GM20000 (cell line): ENCODE results near the gene LFNG.

ENCODE experiments used
- DNase-seq: peaks from one replicate; pipeline ENCODE4 v3.0.0; 2012; ENCODE audit warnings: low spot score
- TF ChIP-seq, protein P1 (sequence below): IDR thresholded peaks from 2 replicates; pipeline ENCODE4 v1.5.1; 2012; ENCODE audit warnings: mild to moderate bottlenecking, control low read depth; ENCODE audit errors: extremely low read depth, missing control alignments

LFNG gene

DNA sequence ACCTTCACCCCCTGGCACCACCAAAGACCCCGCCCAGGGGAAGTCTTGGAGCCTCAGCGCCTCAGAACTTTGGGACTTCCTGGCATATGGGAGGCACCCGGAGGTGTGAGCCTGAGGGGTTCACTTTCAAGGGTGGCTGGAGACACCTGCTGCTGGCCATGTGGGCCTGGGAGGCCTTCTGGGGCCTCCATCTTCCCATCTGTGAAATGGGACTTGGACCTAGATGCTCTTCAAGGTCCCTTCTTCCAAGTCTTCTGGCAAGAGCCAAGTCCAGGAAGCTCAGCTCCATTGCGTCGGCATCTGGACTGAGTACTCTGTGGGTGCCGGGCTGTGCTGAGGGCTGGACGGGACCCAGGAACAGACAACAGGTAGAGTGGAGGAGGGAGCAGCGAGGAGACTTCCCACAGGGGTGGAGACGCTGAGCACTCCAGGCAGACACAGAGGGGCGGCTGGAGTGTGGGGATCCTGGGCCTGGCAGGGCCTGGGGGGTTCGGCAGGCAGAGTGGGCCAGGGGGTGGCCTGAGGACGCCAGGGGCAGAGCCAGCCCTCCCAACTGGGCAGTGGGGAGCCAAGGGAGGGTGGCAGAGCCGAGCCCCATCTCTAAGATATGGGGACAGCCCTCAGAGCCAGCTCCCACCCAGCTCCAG lies 9.3 kb upstream of the LFNG start:
- no peak for DNase-seq
- TF ChIP-seq, protein P1, sequence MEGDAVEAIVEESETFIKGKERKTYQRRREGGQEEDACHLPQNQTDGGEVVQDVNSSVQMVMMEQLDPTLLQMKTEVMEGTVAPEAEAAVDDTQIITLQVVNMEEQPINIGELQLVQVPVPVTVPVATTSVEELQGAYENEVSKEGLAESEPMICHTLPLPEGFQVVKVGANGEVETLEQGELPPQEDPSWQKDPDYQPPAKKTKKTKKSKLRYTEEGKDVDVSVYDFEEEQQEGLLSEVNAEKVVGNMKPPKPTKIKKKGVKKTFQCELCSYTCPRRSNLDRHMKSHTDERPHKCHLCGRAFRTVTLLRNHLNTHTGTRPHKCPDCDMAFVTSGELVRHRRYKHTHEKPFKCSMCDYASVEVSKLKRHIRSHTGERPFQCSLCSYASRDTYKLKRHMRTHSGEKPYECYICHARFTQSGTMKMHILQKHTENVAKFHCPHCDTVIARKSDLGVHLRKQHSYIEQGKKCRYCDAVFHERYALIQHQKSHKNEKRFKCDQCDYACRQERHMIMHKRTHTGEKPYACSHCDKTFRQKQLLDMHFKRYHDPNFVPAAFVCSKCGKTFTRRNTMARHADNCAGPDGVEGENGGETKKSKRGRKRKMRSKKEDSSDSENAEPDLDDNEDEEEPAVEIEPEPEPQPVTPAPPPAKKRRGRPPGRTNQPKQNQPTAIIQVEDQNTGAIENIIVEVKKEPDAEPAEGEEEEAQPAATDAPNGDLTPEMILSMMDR = no peak

DNA sequence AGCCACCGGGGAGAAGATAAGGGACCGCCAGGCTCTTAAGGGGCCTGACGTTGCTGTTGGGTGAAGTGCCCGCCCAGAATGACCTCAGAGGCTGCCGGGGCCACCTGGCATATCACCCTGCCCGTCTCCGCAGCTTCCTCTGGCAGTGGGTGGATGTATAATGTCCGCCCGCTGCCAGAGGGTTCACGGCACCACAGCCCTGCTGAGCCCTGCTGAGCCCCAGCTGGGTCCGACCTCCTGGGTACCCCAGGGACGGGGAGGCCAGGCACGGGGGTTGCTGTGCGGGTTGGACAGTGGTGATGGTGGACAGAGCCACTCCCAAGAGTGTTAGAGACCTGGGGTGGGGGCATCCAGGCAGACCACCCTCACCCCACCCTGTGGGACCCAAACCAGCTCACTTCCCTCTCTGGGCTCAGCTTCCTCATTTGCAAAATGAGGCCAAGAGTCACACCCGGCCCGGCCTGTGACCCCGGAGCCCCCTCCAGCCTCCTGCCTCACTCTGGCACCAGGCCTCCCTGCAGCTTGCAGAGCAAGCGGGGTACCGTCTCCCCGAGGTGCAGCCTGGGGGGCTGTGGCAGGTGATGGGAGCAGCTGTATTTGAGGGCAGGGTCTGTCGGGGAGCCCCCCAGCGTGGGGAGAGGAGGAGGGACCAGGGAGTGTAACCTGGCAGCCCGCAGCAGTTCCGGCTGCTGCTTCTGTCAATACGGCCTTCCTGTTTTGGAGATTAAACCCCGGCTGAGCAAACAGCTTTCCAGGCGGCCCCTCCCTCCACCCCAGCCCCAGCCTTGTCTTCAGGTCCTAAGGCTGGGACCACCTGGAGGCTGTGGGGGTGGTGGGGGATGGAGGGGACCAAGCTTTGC lies 8.4 kb upstream of the LFNG start:
- DNase-seq = peak; percentile 78
- TF ChIP-seq, protein P1 = no peak

DNA sequence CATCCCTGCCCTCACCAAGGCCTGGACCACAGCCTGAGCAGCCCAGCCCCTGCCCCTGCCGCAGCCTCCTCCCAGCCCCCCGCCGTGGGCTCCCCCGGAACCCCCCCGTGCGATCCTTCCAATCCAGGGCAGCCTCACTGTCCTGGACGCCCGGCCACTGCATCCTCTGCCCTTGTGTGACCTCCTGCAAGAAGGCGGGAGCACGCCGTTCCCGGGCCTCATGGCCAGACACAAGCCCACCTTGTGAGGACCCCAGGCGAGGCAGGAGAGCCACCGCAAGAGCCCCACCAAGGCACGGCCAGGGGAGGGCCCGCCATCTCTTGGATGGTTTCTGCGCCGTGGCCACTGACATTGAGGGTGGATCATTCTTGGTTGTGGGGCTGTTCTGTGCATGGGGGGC lies 7.8 kb upstream of the LFNG start:
- TF ChIP-seq, protein P1 = no peak
- DNase-seq = no peak

DNA sequence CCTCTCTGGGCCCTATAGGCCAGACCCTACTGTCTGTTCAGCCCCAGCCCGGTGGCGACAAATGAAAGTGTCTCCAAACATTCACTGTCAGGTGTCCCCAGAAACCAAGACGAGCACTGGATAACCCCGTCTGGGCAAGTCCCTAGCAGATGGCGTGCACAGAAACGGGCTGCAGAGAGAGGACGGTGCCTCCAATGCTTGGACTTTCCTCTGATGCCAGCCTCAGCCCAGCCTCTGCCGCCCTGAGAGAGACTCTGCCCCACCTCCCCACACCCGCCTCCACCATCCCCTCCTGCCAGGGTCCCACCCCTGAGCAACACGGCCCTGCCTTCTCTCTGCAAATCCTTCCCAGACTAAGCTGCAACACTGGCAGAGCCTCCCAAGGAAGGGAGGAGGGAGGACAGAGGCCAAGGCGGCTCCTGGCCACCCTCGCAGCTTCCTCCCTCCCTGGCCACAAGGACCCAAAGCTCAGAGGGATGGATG lies 7.4 kb upstream of the LFNG start:
- peak; percentile 78 for DNase-seq
- TF ChIP-seq, protein P1 = no peak

DNA sequence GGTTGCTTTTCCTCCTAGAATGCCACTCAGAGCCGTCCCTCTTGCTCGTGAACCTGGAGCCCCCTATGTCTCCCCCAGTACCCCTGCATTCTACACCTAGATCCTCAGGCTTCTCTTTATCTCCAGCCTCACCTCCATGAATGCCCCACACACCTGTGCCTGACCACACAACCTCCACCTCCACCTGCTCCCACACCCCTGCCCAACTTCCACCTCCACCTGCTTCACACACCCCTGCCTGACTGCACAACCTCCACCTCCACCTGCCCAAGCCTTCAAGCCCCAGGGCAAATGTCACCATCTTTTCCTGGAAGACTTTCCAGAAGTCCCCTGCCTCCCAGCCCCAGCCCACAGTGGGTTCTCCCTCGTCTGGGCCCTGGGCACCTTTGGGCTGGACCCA lies 6.9 kb upstream of the LFNG start:
- TF ChIP-seq, protein P1 = no peak
- no peak for DNase-seq

DNA sequence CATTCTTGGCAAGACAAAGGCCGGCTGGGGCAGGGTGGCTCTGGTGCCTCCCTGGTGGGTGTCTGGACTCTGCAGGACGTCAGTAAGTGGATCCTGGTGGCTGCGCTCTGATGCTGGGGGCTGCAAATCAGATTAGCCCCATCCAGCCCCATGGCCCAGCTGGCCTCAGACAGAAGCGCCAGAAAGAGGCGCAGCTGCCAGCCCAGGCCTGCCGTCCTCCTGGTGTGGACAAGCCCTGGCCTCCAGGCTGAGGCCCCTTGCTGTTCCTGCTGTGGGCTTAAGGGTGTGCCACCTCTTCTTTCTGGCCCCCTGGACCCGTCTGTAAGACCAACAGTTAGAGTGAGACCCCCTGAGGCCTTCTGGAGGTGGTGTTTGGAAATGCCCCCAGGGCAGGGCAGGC lies 5.9 kb upstream of the LFNG start:
- TF ChIP-seq, protein P1 = no peak
- no peak for DNase-seq

DNA sequence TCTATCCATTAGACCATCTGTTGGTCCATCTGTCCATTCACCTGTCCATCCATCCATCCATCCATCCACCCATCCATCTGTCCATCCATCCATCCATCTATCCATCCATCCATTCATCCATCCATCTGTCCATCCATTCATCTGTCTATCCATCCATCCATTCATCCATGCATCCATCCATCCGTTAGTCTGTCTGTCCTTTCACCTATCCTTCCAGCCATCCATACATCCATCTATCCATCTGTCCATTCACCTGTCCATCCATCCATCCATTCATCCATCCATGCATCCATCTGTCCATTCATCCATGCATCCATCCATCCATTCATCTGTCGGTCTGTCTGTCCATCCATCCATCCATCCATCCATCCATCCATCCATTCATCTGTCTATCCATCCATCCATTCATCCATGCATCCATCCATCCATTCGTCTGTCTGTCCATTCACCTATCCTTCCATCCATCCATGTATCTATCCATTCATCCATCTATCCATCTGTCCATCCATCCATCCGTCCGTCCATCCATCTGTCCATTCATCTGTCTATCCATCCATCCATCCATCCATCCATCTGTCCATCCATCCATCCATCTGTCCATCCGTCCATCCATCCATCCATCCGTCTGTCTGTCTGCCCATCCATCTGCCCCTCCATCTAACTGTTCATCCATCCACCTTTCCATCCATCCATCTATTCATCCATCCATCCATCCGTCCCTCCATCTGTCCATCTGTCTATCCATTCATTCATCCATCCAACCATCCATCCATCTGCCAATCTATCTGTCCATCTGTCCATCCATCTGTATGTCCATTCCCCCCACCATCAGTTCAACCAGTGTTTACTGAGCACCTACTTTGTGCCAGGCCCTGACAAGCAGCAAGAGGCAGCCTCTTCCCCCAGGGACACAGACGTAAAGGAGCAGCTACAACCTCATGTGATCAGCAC lies 4.8 kb upstream of the LFNG start:
- TF ChIP-seq, protein P1 = no peak

More for the DNA sequence above, 4.8 kb upstream of the LFNG start:
- no peak for DNase-seq
